Measurements from ENCODE around the gene LUC7L. TPM values are rescaled to one million over a fixed set of nuclear protein-coding genes. Genes with fewer than 3 reads are reported as not detected.
"Not testable (repeated sequence)": the region's sequence is repeated elsewhere in the genome, so short reads cannot be mapped to it uniquely, and the experiment has no call there.

Gene LUC7L
- total RNA-seq, 4 donors from 2014 or later = 47.6 to 118 (median 93.9) TPM

GRCh38 chr16:165539-166374 lies 63.5 kb downstream of the LUC7L start, which contains the start of gene HBM:
Gene HBM, plus strand, starts transcription at chr16:165978. Its CDS starts 20 bp downstream, at chr16:165998.
- H3K4me3 ChIP-seq = no peak within 1 kb of the TSS
- no peaks in the 10 kb centered on the region for H3K9me3 ChIP-seq
- intact Hi-C loops (cut with DNase I; ENCODE audit: low total_unique reads) = no loop called here
- H3K36me3 ChIP-seq = no peaks in the 10 kb centered on the region
- no peak for TF ChIP-seq POLR2A (IDR thresholded peaks at IDR 0.05)
- TF ChIP-seq, protein P1, sequence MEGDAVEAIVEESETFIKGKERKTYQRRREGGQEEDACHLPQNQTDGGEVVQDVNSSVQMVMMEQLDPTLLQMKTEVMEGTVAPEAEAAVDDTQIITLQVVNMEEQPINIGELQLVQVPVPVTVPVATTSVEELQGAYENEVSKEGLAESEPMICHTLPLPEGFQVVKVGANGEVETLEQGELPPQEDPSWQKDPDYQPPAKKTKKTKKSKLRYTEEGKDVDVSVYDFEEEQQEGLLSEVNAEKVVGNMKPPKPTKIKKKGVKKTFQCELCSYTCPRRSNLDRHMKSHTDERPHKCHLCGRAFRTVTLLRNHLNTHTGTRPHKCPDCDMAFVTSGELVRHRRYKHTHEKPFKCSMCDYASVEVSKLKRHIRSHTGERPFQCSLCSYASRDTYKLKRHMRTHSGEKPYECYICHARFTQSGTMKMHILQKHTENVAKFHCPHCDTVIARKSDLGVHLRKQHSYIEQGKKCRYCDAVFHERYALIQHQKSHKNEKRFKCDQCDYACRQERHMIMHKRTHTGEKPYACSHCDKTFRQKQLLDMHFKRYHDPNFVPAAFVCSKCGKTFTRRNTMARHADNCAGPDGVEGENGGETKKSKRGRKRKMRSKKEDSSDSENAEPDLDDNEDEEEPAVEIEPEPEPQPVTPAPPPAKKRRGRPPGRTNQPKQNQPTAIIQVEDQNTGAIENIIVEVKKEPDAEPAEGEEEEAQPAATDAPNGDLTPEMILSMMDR (IDR thresholded peaks at IDR 0.05) = no peak
- peaks cover 25 to 44% of the 10 kb centered on the region in 2 donors for H3K27me3 ChIP-seq
- peaks cover 0 to 17% of the 10 kb centered on the region in 2 donors for H3K4me1 ChIP-seq
- no peak for DNase-seq
- H3K27ac ChIP-seq = no peak within 1 kb of the TSS

DNA sequence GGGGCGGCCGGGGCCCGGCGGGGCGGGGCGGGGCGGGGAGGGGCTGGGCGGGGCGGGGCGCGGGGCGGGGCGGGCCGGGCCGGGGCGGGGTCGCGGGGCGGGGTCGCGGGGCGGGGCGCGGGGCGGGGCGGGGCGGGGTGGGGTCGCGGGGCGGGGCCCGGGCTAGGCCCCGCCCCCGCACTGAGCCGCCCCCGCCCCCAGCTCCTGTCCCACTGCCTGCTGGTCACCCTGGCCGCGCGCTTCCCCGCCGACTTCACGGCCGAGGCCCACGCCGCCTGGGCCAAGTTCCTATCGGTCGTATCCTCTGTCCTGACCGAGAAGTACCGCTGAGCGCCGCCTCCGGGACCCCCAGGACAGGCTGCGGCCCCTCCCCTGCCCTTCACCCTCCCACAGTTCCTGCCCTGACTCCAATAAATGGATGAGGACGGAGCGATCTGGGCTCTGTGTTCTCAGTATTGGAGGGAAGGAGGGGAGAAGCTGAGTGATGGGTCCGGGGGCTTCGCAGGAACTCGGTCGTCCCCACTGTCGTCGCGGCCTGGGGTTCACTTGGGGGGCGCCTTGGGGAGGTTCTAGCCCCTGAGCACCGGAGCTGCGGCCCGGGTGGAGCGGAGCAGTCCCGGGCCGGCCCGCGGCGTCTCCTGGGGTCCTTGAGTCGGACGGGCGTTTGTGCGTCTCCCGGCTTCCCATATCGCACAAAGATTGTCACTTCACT lies 64.3 kb downstream of the LUC7L start:
- H3K9me3 ChIP-seq = no peaks in the 10 kb centered on the region
- H3K4me3 ChIP-seq = no peak overlapping the region
- DNase-seq = no peak
- TF ChIP-seq, protein P1 (IDR thresholded peaks at IDR 0.05) = no peak
- TF ChIP-seq POLR2A (IDR thresholded peaks at IDR 0.05) = no peak
- H3K27ac ChIP-seq = no peak overlapping the region
- H3K27me3 ChIP-seq = peaks cover 25 to 44% of the 10 kb centered on the region in 2 donors
- intact Hi-C loops (cut with DNase I; ENCODE audit: low total_unique reads) = no loop called here
- peaks cover 0 to 17% of the 10 kb centered on the region in 2 donors for H3K4me1 ChIP-seq
- H3K36me3 ChIP-seq = no peaks in the 10 kb centered on the region

- intact Hi-C loops (cut with DNase I; ENCODE audit: low total_unique reads); H3K36me3 ChIP-seq; H3K27ac ChIP-seq; DNase-seq; H3K4me3 ChIP-seq; H3K9me3 ChIP-seq: not testable (repeated sequence)
- H3K4me1 ChIP-seq = peaks cover 0 to 17% of the 10 kb centered on the region in 2 donors
- H3K27me3 ChIP-seq = peaks cover 25 to 44% of the 10 kb centered on the region in 2 donors
Measured at GRCh38 chr16:164134-164823, 65.0 kb downstream of the LUC7L start.

- H3K4me3 ChIP-seq; H3K9me3 ChIP-seq; H3K36me3 ChIP-seq; DNase-seq; intact Hi-C loops (cut with DNase I; ENCODE audit: low total_unique reads); H3K27ac ChIP-seq: not testable (repeated sequence)
- Histone ChIP-seq H3K4me1 (peaks cover 0 to 17% of the 10 kb centered on the region in 2 donors), H3K27me3 (peaks cover 24 to 38% of the 10 kb centered on the region in 2 donors)
Measured at GRCh38 chr16:163696-164095, 65.6 kb downstream of the LUC7L start.

DNA sequence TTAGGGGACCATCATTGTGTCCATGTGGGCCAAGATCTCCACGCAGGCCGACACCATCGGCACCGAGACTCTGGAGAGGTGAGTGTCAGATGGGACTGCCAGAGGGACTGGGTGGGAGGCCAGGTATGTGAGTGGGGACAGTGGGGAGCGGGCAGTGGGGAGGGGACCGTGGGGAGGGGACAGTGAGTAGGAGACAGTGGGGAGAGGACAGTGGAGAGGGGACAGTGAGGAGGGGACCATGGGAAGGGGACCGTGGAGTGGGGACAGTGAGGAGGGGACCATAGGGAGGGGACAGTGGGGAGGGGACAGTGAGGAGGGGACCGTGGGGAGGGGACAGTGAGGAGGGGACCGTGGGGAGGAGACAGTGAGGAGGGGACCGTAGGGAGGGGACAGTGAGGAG lies 66.1 kb downstream of the LUC7L start:
- H3K9me3 ChIP-seq; intact Hi-C loops (cut with DNase I; ENCODE audit: low total_unique reads); H3K36me3 ChIP-seq; DNase-seq; H3K27ac ChIP-seq; H3K4me3 ChIP-seq: not testable (repeated sequence)
- Histone ChIP-seq H3K4me1 (peaks cover 0 to 17% of the 10 kb centered on the region in 2 donors), H3K27me3 (peaks cover 22 to 32% of the 10 kb centered on the region in 2 donors)

GRCh38 chr16:162271-162991 lies 66.8 kb downstream of the LUC7L start:
- no peak overlapping the region for H3K4me3 ChIP-seq
- H3K4me1 ChIP-seq = peaks cover 0 to 17% of the 10 kb centered on the region in 2 donors
- TF ChIP-seq, protein P1 (IDR thresholded peaks at IDR 0.05) = no peak
- no peak for TF ChIP-seq POLR2A (IDR thresholded peaks at IDR 0.05)
- DNase-seq = no peak
- no peaks in the 10 kb centered on the region for H3K36me3 ChIP-seq
- H3K27ac ChIP-seq = no peak overlapping the region
- H3K9me3 ChIP-seq = no peaks in the 10 kb centered on the region
- intact Hi-C loops (cut with DNase I; ENCODE audit: low total_unique reads) = no loop called here
- H3K27me3 ChIP-seq = peaks cover 18 to 25% of the 10 kb centered on the region in 2 donors

Measured in uterus (tissue), 4 donors.